Sciatic nerve (tissue), 2 donors: ENCODE results near the gene TTC7B. TPM values are rescaled to one million over a fixed set of nuclear protein-coding genes. Genes with fewer than 3 reads are reported as not detected.

Experiments used
- ATAC-seq: fragments of 200-7000 bp; cut with Tn5 transposase; one replicate; pipeline ENCODE4 v1.9.1; 2020; ENCODE audit warnings: mild to moderate bottlenecking, moderate library complexity
- DNase-seq: peaks from one replicate; pipeline ENCODE4 v3.0.0-alpha.2; 2020; ENCODE audit warnings: low spot score
- intact Hi-C: fragments of 100-400 bp; cut with DNase I; formaldehyde crosslinking; loops from one replicate; pipeline ENCODE4 v1.14.2; 2022
- total RNA-seq: library from RNA; stranded (reverse); fragmentation: NEBNext Ultra II Directional; extraction: Animal tissue kit (Norgen Biotek cat#: 25700); gene quantifications from one replicate; pipeline ENCODE4 v1.2.1, GENCODE V29; 2021
- donor health status: DM: no; HTN: no; CAD: no.
- donor health status: DM: no; HTN: no; CAD: no.

TTC7B gene
- total RNA-seq, 1 donor from 2014 or later, result 41.4 TPM

- no peak for ATAC-seq
- intact Hi-C loops, result no loop called here
- no peak for DNase-seq
Observed at GRCh38 chr14:90521084-90521929, 294.9 kb downstream of the TTC7B start.

- no peak for ATAC-seq
- intact Hi-C loops, result no loop called here
- no peak for DNase-seq
Observed at GRCh38 chr14:90520326-90520725, 295.9 kb downstream of the TTC7B start.

GRCh38 chr14:90519262-90519920 is 296.8 kb downstream of the TTC7B start:
- ATAC-seq, result no peak
- intact Hi-C loops, result loop anchor here (5.0 kb wide), 1 partner anchor 112 kb away; no protein-coding TSS in a partner anchor
- DNase-seq, result no peak

GRCh38 chr14:90518941-90519256 is 297.3 kb downstream of the TTC7B start:
- no peak for DNase-seq
- ATAC-seq, result no peak
- intact Hi-C loops, result loop anchor here (5.0 kb wide), 1 partner anchor 112 kb away; no protein-coding TSS in a partner anchor

GRCh38 chr14:90518069-90518940 is 297.9 kb downstream of the TTC7B start:
- ATAC-seq (no peak), DNase-seq (no peak)
- intact Hi-C loops, result loop anchor here (5.0 kb wide), 1 partner anchor 111 kb away; no protein-coding TSS in a partner anchor

GRCh38 chr14:90517076-90517841 is 299.0 kb downstream of the TTC7B start:
- intact Hi-C loops, result loop anchor here (5.0 kb wide), 1 partner anchor 110 kb away; no protein-coding TSS in a partner anchor
- ATAC-seq (no peak), DNase-seq (no peak)

- intact Hi-C loops, result no loop called here
- ATAC-seq, result no peak
- DNase-seq, result no peak
Observed at GRCh38 chr14:90514566-90514965, 301.7 kb downstream of the TTC7B start.

- ATAC-seq (no peak), DNase-seq (no peak)
- intact Hi-C loops, result no loop called here
Observed at GRCh38 chr14:90514015-90514398, 302.2 kb downstream of the TTC7B start.

GRCh38 chr14:90513161-90514014 is 302.8 kb downstream of the TTC7B start:
- ATAC-seq, result peak; percentile 88
- intact Hi-C loops, result no loop called here
- peak; percentile 79 for DNase-seq

- intact Hi-C loops, result no loop called here
Observed at GRCh38 chr14:90512329-90512991, 303.8 kb downstream of the TTC7B start.

GRCh38 chr14:90511795-90512328 is 304.4 kb downstream of the TTC7B start:
- intact Hi-C loops, result no loop called here
- DNase-seq (no peak), ATAC-seq (no peak)

More at GRCh38 chr14:90512329-90512991, 303.8 kb downstream of the TTC7B start:
- DNase-seq, result no peak
- peak; percentile 25 for ATAC-seq

- ATAC-seq (no peak), DNase-seq (no peak)
- intact Hi-C loops, result no loop called here
Observed at GRCh38 chr14:90511252-90511651, 305.0 kb downstream of the TTC7B start.

GRCh38 chr14:90510159-90510558 is 306.1 kb downstream of the TTC7B start:
- no peak for DNase-seq
- no peak for ATAC-seq
- intact Hi-C loops, result no loop called here

GRCh38 chr14:90509403-90509802 is 306.8 kb downstream of the TTC7B start:
- intact Hi-C loops, result no loop called here
- ATAC-seq (no peak), DNase-seq (no peak)

GRCh38 chr14:90508536-90509254 is 307.5 kb downstream of the TTC7B start:
- DNase-seq (no peak), ATAC-seq (no peak)
- intact Hi-C loops, result no loop called here

GRCh38 chr14:90508036-90508435 is 308.2 kb downstream of the TTC7B start:
- ATAC-seq (no peak), DNase-seq (no peak)
- intact Hi-C loops, result no loop called here
